Measurements from ENCODE around the gene MT1E.
A peak's percentile ranks its signal among the peaks of the same experiment; 100 is the strongest.
"Not testable (repeated sequence)": the region's sequence is repeated elsewhere in the genome, so short reads cannot be mapped to it uniquely, and the experiment has no call there.

MT1E gene

DNA sequence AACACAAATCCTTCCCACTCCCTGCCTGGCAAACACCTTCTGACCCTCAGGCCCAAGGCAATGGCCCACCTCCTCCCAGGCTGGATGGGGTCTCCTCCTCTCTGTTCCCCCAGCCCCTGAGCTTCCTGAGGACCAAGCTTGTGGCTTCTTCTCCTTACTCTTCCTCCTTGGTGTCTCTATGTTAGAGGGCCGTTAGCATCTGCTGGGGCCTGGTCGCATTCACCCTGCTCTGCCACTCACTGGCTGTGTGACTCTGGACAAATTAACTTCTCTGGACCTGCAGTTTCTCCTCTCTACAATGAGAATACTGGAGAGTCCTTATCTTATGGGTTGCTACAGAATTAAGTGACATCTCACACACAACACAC lies 17.9 kb upstream of the MT1E start:
- DNase-seq, result no peak

DNA sequence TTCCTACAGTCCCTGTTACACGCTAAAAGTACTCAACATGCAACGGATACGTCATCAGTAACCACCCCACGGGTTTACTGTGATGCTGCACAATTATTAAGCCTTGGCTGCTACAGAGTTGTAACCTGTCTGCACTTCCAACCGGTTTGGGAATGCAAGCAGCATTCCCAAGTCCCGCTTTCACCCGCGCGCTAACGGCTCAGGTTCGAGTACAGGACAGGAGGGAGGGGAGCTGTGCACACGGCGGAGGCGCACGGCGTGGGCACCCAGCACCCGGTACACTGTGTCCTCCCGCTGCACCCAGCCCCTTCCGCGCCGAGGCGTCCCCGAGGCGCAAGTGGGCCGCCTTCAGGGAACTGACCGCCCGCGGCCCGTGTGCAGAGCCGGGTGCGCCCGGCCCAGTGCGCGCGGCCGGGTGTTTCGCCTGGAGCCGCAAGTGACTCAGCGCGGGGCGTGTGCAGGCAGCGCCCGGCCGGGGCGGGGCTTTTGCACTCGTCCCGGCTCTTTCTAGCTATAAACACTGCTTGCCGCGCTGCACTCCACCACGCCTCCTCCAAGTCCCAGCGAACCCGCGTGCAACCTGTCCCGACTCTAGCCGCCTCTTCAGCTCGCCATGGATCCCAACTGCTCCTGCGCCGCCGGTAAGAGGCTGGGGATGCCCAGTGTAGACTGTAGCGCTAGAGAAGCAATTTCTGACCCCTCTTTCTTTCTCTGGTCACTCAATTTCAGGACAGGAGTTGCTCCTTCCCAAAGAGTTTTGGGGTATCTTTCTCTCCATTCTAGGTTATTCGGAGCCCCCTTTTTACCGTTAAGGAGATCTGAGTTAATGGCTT lies 17.3 kb upstream of the MT1E start, which contains the start of gene MT2A:
TSS of gene MT2A (plus strand) at position 542 of the 833 bp plus-strand sequence. CDS start at position 614, 72 bp downstream.
- peak; percentile 94 to 95 for DNase-seq

DNA sequence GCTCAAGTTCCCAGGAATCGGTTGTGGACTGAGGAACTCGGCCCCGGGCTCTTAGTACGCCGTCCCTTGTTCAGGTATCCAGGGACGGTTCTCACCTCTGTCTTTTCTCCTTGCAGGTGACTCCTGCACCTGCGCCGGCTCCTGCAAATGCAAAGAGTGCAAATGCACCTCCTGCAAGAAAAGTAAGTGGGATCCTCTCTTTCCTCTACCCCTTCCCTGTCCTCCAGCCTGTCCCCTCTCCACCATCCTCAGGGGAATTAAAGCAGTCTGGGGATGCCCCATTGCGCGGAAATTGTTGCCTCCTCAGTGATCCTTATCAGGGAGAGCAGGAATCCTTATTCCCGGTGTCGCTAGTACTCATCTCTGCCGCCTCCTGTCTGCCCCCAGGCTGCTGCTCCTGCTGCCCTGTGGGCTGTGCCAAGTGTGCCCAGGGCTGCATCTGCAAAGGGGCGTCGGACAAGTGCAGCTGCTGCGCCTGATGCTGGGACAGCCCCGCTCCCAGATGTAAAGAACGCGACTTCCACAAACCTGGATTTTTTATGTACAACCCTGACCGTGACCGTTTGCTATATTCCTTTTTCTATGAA lies 16.6 kb upstream of the MT1E start:
- DNase-seq, result peak; percentile 31 to 66

DNA sequence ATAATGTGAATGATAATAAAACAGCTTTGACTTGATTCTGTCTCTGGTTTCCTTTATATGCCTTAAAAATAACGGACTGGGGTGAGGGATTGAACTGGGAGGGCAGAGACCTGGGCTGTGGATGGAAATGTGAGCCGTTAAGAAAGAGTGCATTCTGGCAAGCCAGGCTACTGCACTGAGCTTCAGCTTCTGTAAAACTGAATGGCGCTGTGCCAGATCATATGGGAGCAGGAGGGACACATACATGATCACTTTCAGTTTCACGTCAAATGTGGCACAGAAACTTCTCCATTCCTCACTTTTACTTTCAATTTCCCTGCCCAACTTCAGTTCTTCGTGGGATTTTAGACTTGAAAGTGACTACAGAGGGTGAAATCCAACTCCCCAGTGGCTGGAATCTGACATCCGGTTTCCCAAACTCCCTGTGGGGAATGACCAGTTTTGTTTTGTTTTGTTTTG lies 16.1 kb upstream of the MT1E start:
- peak in 1 of 2 experiments; percentile 57 for DNase-seq

DNA sequence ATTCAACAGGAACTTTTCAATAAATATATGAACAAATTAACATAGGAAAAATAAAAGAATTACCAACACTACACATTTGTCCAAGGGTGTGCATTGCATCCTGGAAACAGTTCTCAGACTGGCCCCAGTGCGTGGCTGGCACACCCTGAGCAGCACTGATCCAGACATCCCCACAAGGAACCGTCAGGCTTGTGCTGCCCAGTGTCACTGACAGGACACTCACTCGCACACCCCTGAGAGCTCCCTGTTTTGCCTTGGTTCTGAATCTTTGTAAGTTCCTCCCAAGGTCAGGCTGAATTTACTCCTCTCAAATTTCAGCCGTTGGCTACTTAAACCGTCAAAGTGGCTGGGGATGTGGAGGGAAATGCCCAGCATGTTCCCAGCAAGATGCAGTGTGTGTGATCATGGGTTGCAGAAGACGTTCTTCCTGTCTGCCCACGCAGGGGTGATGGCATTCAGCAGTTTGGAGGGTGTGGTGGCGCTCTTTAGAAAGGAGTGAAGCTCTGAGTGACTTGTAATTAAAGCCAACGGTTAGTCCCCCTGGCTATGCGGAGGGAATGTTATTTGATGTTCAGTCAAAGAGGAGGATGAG lies 15.5 kb upstream of the MT1E start:
- DNase-seq, result no peak

DNA sequence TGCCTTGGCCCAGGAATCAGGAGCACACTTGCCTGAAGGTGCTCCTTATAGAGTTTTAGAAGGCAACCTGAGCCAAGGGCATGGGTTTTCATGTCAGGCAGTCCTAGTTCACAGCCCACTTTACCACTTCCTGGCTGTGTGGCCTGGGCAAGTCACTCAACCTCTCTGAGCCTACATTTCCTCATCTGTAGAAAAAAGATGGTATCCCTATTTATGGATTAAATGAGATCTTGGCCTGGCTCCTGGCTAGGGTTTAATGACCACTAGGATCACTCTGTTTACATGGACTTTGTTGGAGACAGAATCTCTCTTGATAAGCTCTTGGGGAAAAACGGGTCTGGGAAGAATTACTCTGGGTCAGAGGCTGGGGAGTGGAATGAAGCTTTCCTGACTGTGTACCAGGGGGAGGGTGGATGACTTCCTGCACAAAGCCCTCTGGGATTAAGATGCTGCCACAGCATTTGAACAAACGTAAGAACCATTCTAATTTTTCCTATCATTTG lies 14.9 kb upstream of the MT1E start:
- no peak for DNase-seq

DNA sequence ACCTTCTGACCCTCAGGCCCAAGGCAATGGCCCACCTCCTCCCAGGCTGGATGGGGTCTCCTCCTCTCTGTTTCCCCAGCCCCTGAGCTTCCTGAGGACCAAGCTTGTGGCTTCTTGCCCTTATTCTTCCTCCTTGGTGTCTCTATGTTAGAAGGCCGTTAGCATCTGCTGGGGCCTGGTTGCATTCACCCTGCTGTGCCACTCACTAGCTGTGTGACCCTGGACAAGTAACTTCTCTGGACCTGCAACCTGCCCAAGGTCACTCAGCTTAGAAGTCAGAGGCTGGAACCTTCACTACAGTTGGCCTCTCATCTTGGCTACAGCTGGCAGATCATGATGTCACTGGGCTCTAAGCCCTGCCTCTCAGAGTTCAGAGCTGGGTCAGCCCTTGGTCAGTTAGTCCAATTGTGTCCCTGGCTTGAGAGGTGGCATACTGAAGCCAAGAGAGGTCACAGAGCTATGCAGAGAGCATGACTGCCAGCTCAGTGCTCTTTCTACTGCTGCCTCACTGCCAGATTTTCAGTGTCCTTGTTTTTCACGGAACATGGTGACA lies 14.2 kb upstream of the MT1E start:
- no peak for DNase-seq

DNA sequence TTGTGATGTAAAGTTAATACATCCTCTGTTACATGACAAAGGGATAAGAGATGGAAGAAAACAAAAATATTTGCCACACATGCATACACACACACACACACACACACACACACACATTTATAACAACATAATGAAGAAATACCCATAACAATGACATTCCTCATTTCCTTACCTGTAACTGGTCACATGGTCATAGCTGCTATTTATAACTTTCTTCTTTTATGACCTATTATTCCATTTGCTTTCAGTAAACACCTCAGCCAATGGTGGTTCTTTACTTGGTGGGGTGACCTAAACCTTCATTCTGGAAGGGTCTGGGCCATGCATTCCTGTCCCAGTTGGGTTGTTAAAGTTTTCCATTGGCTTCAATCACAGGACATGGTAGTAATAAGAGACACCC lies 11.9 kb upstream of the MT1E start:
- DNase-seq, result no peak

DNA sequence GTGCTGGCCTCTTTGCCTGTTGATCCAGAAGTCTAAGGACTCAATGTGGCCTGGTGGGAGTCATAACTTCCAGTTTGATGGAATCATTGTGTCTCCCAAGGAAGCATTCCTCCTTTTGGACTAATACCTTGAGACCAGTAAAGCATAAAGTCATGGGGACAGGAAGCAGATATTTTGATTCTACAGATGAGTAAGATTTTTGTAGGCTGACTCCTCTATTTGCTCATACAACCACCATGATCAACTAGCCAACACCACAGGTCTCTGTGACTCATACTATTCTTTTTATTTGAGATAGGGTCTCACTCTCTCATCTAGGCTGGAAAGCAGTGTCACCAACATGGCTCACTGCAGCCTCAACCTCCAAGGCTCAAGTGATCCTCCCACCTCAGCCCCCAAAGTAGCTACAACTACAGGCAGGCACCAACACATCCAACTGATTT lies 11.0 kb upstream of the MT1E start:
- DNase-seq, result no peak

DNA sequence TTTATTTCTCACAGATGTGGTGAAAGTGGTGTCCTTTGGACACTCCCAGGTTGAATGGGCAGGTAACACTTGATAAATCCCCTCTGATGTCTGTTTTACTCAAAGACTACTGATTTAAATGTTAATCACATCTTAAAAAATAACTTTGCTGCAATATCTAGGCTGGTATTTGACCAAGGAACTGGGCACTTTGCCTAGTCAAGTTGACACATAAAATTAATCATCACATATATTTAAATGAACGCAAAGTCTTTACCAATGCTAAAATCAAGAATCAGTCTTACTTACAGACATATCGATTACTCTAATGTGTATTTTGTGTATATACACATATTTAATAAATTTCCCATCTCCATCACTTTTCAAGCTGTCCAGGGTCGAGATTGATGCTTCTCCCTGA lies 10.2 kb upstream of the MT1E start:
- DNase-seq, result no peak

DNA sequence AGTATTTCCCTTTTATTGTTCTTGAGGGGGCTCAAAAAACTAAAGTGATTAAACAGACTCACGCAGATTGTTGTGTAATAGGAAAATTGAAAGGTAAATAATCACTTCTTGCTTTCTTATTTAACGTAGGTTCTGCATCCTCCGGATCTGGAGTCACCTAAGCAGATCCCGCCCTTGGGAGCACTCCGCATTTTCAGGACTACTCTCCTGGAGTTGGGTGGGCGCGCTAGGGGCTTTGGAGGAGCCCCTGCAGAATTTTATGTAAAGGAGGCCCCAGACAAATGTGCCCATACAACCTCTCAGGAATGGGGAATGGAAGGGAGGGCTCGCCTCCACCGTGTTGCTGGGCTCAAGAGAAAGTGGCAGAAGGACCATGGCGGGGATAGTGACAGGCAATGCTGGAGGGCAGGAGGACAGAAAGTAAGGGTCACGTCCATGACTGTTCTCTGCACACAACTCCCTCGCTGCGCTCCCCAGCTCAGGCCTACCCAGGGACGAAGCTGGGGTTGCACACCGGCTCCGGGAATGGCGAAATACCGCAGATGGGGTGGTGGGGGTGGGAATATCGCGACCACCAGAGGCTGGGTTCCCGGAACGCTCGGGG lies 8.9 kb upstream of the MT1E start:
- no peak for DNase-seq

DNA sequence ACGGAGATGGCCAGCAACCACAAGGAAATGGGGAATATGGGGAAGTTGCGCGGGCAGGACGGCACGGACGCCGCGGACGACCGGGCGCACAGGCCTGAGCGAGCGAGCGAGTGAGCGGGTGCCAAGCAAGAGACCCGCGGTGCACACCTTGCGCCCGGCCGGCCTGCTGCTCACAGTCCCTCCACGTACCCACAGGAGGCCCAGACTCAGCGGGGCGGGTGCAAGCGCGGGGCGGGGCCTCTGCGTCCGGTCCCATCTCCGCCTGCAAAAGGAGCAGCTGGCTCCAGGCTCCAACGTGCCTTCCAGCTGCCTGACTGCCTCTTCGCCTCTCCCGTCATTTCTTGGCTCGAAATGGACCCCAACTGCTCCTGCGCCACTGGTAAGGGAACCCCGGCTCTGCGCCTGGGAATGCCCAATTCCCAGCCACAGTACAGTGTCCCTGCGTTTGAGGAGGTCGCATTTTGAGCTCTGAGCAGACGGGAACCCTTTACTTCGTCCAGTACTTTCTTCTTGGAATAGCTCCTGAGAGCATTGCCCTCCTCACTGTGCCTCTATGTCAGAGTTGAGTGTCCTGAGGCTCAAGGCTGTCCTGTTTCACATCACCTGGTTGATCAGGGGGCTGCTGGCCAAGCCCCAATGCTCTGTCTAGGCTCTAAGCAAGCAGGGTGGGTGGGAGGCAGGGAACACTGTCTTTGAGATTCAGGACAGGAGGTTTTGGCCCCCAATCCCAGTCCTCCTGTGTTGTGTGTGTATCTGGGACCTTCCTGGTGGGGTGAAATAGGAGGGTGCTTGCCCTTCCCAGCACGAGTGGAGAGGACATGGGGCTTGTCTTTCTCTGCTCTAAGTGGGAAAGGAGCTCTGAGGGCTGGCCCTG lies 8.1 kb upstream of the MT1E start:
- DNase-seq, result peak in 1 of 2 experiments; percentile 35

DNA sequence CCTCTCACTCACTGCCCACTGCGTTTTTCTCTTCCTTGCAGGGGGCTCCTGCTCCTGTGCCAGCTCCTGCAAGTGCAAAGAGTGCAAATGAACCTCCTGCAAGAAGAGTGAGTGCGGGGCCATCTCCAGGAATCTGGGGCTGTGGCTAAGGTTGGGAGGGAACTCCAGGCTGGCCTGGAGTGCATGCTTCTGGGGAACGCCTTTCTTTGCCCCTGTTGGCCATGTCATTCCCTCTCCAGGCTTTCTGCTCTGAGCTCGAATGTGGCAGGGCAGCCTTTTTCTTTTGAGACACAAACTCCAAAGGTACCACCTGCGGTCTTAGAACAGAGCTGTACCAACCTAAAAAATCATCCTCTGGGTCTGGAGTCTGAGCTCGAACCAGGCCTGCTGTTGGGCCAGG lies 7.4 kb upstream of the MT1E start:
- no peak for DNase-seq

DNA sequence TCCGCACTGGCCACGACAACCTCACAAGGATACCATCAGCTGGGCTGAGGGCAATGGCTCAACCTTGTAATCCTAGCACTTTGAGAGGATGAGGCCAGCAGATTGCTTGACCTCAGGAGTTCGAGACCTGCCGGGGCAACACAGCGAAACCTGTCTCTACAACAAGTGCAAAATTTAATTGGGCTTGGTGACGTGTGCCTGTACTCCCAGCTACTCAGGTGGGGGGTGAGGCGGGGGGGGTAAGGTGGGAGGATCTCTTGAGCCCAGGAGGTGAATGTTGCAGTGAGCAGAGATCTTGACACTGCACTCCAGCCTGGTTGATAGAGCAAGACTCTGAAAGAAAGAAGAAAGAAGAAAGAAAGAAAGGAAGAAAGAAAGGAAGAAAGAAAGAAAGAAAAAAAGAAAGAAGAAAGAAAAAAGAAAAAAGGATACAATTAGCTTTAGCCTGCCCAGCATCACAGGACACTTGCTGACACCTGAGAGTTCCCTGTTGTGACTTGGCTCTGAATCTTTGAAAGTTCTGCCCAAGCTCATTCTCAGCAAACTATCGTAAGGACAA lies 5.2 kb upstream of the MT1E start:
- DNase-seq, result no peak

DNA sequence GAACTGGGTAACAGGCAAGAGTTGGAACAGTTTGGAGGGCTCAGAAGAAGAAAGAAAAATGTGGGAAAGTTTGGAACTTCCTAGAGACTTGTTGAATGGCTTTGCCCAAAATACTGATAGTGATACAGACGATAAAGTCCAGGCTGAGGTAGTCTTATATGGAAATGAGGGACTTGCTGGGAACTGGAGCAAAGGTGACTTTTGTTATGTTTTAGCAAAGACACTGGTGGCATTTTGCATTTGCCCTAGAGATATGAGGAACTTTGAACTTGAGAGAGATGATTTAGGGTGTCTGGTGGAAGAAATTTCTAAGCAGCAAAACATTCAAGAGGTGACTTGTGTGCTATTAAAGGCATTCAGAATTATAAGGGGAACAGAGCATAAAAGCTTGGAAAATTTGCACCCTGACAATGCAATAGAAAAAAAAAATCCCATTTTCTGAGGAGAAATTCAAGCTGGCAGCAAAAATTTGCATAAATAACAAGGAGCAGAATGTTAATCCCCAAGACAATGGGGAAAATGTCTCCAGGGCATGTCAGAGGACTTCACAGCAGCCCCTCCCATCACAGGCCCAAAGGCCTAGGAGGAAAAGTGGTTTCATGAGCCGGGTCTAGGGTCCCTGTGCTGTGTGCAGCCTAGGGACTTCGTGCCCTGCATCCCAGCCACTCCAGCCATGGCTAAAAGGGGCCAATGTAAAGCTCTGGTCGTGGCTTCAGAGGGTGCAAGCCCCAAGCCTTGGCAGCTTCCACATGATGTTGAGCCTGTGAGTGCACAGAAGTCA lies 3.7 kb upstream of the MT1E start:
- not testable (repeated sequence) for DNase-seq

DNA sequence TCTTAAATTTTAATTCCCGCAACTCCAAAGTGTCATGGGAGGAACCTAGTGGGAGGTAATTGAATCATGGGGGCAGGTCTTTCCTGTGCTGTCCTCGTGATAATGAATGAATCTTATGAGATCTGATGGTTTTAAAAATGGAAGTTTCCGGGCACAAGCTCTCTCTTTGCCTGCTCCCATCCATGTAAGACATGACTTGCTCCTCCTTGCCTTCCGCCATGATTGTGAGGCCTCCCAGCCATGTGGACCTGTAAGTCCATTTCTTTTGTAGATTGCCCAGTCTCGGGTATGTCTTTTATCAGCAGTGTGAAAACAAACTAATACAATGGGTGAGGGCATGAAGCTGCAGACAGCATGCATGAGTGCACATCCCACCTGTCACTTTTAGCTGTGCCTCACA lies 2.4 kb upstream of the MT1E start:
- DNase-seq, result not testable (repeated sequence)

DNA sequence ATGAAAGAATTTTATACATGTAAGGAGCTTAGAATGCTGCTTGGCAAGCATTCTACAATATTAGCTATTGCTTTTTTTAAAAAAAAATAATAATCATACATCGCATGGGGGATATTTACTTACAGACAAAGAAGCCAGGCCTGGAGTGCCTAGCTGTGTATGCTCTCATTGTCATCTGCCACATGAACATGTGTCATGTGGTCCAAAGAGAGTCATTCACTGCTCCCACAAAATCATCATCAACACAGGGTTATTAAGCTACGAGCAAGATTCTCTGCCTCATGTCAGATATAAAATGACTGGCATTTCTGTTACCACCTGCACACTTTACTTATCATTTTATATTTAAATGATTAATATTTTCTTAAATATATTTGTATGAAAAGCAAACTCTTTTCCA lies 1.9 kb upstream of the MT1E start:
- DNase-seq, result no peak

DNA sequence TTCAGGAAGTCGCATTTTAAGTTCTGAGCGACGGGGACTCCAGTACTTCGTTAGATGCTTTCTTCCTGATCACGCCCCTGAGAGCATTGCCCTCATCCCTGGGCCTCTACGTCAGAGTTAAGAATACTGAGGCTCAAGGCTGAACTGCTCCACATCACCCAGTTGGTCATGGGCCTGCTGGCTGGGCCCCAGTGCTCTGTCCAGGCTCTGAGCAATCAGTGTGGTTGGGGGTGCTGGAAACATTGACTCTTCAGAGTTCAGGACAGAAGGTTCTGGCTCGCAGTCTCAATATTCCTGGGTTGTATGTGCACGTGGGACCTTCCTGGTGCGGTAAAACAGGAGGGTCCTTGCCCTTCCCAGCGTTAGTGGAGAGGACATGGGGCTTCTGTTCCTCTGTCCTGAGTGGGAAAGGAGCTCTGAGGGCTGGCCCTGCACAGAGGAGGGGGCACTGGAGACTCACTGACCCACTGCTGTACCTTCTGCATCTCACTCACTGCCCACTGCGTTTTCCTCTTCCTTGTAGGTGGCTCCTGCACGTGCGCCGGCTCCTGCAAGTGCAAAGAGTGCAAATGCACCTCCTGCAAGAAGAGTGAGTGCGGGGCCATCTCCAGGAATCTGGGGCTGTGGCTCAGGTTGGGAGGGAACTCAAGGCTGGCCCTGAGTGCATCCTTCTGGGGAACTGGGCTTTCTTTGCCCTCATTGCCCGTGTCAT lies 518 bp downstream of the MT1E start:
- no peak for DNase-seq

DNA sequence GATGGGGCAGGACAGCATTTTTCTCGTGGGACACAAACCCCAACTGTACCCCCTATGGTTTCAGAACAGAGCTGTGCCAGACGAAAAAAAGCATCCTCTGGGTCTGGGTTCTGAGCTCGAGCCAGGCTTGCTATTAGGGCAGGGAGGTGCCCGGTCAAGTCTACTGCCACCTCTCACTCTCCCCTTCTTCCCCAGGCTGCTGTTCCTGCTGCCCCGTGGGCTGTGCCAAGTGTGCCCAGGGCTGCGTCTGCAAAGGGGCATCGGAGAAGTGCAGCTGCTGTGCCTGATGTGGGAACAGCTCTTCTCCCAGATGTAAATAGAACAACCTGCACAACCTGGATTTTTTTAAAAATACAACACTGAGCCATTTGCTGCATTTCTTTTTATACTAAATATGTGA lies 1.1 kb downstream of the MT1E start:
- no peak for DNase-seq
